KMS-11 (cell line): ENCODE data around the gene LHX4.

Experiments
- H2AFZ ChIP-seq: fragments of 200-600 bp; sonication (generic); 2 replicates; pipeline ENCODE4 v1.6.1; 2016; ENCODE audit warnings: antibody characterized with exemption, mixed run types, low read depth
- H3K27ac ChIP-seq: fragments of 200-600 bp; sonication (generic); 2 replicates; pipeline ENCODE4 v1.6.1; 2016; ENCODE audit warnings: mild to moderate bottlenecking, mixed run types
- H3K27me3 ChIP-seq: fragments of 200-600 bp; sonication (generic); 2 replicates; pipeline ENCODE4 v1.6.1; 2017; ENCODE audit warnings: mild to moderate bottlenecking, low read depth, mixed run types, moderate library complexity; ENCODE audit not compliant: insufficient read depth
- H3K36me3 ChIP-seq: fragments of 200-600 bp; sonication (generic); 2 replicates; pipeline ENCODE4 v1.6.1; 2017; ENCODE audit warnings: mild to moderate bottlenecking, mixed run types; ENCODE audit not compliant: insufficient read depth
- H3K4me1 ChIP-seq: fragments of 200-600 bp; sonication (generic); 2 replicates; pipeline ENCODE4 v1.6.1; 2016; ENCODE audit warnings: mild to moderate bottlenecking, low read depth, mixed run types; ENCODE audit not compliant: poor library complexity, severe bottlenecking
- H3K4me2 ChIP-seq: fragments of 200-600 bp; sonication (generic); 2 replicates; pipeline ENCODE4 v1.7.0; 2016; ENCODE audit warnings: mild to moderate bottlenecking, mixed run types
- H3K4me3 ChIP-seq: fragments of 200-600 bp; sonication (generic); IDR thresholded peaks from 2 replicates; pipeline ENCODE4 v1.6.1; 2017; ENCODE audit warnings: low read depth, low read length, mixed read lengths; ENCODE audit not compliant: insufficient read depth
- H3K79me2 ChIP-seq: fragments of 200-600 bp; sonication (generic); 2 replicates; pipeline ENCODE4 v1.6.1; 2016; ENCODE audit warnings: low read depth, mixed run types; ENCODE audit not compliant: insufficient read depth
- H3K9ac ChIP-seq: fragments of 200-600 bp; sonication (generic); 2 replicates; pipeline ENCODE4 v1.6.1; 2016; ENCODE audit warnings: mild to moderate bottlenecking, mixed run types
- H4K20me1 ChIP-seq: fragments of 200-600 bp; sonication (generic); 2 replicates; pipeline ENCODE4 v1.6.1; 2016; ENCODE audit warnings: mild to moderate bottlenecking, mixed run types; ENCODE audit not compliant: insufficient read depth
- CTCF ChIP-seq: fragments of 200-600 bp; sonication (generic); conservative IDR thresholded peaks from 2 replicates; pipeline ENCODE4 v1.6.1; 2017; ENCODE audit warnings: low read depth, mild to moderate bottlenecking, antibody characterized with exemption, low read length, moderate library complexity, mixed read lengths

LHX4 gene

GRCh38 chr1:180190091-180190490 lies 40.0 kb upstream of the LHX4 start:
- Histone ChIP-seq H4K20me1 (no peaks in the 10 kb centered on the region), H3K4me2 (no peak overlapping the region), H3K27me3 (no peaks in the 10 kb centered on the region), H3K9ac (no peak overlapping the region), H3K4me3 (no peak overlapping the region), H3K27ac (no peak overlapping the region), H3K36me3 (no peaks in the 10 kb centered on the region), H3K79me2 (no peaks in the 10 kb centered on the region), H2AFZ (no peak overlapping the region), H3K4me1 (no peaks in the 10 kb centered on the region)
- no peak for TF ChIP-seq CTCF

DNA sequence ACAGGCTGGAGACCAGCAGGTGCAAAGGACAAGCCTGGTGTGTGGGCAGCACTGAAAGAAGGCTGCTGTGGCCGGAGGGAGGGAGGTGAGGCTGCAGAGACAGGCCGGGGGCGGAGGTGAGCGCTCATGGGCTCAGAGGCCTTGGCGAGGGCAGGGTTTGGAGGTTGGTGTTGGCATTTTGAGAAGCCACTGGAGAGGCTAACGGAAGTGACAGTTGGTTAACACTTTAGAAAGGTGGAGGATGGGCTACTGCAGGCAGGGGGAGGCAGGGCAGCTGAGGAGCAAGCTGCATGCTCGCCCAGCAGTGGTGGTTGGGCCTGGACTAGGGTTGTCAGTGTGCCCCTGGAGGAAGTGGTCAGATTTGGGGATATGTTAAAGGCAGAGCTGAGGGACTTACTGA lies 37.9 kb upstream of the LHX4 start:
- no peak overlapping the region for H3K9ac ChIP-seq
- no peaks in the 10 kb centered on the region for H3K27me3 ChIP-seq
- no peaks in the 10 kb centered on the region for H3K79me2 ChIP-seq
- TF ChIP-seq CTCF = no peak
- no peak overlapping the region for H3K27ac ChIP-seq
- H2AFZ ChIP-seq = no peak overlapping the region
- no peaks in the 10 kb centered on the region for H3K4me1 ChIP-seq
- H3K4me3 ChIP-seq = no peak overlapping the region
- H4K20me1 ChIP-seq = no peaks in the 10 kb centered on the region
- H3K4me2 ChIP-seq = no peak overlapping the region
- no peaks in the 10 kb centered on the region for H3K36me3 ChIP-seq

DNA sequence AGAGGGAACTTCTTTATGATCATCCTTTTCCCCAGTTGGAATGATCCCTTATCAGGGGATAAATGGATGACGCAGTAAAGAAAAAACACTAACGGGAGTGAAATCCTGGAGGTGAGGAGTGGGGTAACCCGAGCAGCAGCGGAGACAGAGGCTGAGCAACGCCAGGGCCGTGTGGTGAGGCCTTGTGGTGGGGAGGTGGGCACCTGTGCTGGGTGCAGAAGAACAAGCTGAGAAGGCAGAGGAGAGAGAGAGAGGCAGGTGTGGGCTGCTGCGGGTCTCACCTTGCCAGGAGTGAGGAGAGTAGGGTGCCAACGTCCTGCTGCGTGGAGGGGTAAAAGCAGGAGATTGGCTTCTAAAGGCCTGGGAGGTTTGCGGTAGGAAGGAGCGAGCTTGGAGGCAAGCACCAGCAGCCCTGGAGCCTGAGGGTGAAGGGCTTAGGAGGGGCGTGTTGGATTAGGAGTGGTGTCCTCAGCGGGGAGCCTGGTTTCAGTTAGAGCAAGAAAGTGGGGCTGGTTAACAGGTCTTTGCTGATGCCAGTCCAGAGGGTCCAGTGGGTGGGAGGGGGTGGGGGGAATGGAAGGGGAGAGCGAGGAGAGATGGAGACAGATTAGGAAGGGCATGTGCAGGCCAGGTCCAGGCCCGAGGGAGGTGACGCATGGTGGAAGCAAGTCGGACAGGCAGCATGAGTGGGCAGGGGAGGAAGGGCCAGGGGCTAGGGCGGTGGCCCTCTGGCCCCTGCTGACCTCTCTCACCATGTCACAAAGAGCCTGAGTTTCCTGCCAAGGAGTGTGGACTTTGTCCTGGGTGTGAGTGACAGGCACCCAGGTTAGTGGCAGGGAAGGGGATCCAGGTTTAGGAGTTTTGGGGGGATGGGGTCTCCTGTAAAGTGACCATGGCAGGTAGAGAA lies 36.7 kb upstream of the LHX4 start:
- Histone ChIP-seq H3K79me2 (no peaks in the 10 kb centered on the region), H2AFZ (no peak overlapping the region), H3K27me3 (no peaks in the 10 kb centered on the region), H3K9ac (no peak overlapping the region), H3K4me1 (no peaks in the 10 kb centered on the region), H3K27ac (no peak overlapping the region), H3K4me2 (no peak overlapping the region), H3K4me3 (no peak overlapping the region), H3K36me3 (no peaks in the 10 kb centered on the region), H4K20me1 (no peaks in the 10 kb centered on the region)
- no peak for TF ChIP-seq CTCF

GRCh38 chr1:180194048-180194425 lies 36.0 kb upstream of the LHX4 start:
- Histone ChIP-seq H3K36me3 (no peaks in the 10 kb centered on the region), H2AFZ (no peak overlapping the region), H4K20me1 (no peaks in the 10 kb centered on the region), H3K4me2 (no peak overlapping the region), H3K9ac (no peak overlapping the region), H3K4me3 (no peak overlapping the region), H3K27me3 (no peaks in the 10 kb centered on the region), H3K79me2 (no peaks in the 10 kb centered on the region), H3K4me1 (no peaks in the 10 kb centered on the region), H3K27ac (no peak overlapping the region)
- TF ChIP-seq CTCF = no peak
